HepG2 (cell line): ENCODE data around the gene SPATS2. TPM values are rescaled to one million over a fixed set of nuclear protein-coding genes. Genes with fewer than 3 reads are reported as not detected.

Experiments
- ATF1 ChIP-seq: IDR thresholded peaks from 2 replicates; pipeline ENCODE4 v1.6.1; 2016; ENCODE audit warnings: mild to moderate bottlenecking, control low read depth
- CEBPG ChIP-seq: IDR thresholded peaks from 2 replicates; pipeline ENCODE4 v1.6.1; 2016
- CENPBD1 ChIP-seq: sonication (generic); formaldehyde crosslinking; IDR thresholded peaks from 2 replicates; pipeline ENCODE4 v1.8.0; 2022; ENCODE audit warnings: missing genetic modification reagents, low read depth, mild to moderate bottlenecking, borderline replicate concordance
- DMAP1 ChIP-seq: IDR thresholded peaks from 2 replicates; pipeline ENCODE4 v1.6.1; 2016
- DNMT1 ChIP-seq: sonication (generic); formaldehyde crosslinking; IDR thresholded peaks from 2 replicates; pipeline ENCODE4 v1.5.1; 2020; ENCODE audit warnings: mild to moderate bottlenecking, missing genetic modification reagents
- FOXK2 ChIP-seq: fragments of 450-650 bp; IDR thresholded peaks from 2 replicates; pipeline ENCODE4 v1.6.1; 2016
- FOXM1 ChIP-seq: sonication (generic); formaldehyde crosslinking; IDR thresholded peaks from 2 replicates; pipeline ENCODE4 v1.5.0; 2020; ENCODE audit warnings: missing genetic modification reagents
- HNF4A ChIP-seq: sonication (generic); formaldehyde crosslinking; IDR thresholded peaks from 2 replicates; pipeline ENCODE4 v1.4.0; 2020; ENCODE audit warnings: missing genetic modification reagents
- ISX ChIP-seq: sonication (generic); formaldehyde crosslinking; conservative IDR thresholded peaks from 2 replicates; pipeline ENCODE4 v1.5.0; 2020; ENCODE audit warnings: missing genetic modification reagents
- NCOA5 ChIP-seq: sonication (generic); formaldehyde crosslinking; IDR thresholded peaks from 2 replicates; pipeline ENCODE4 v1.4.0; 2020; ENCODE audit warnings: missing genetic modification reagents
- SIX4 ChIP-seq: sonication (generic); formaldehyde crosslinking; IDR thresholded peaks from 2 replicates; pipeline ENCODE4 v1.4.0; 2020; ENCODE audit warnings: missing genetic modification reagents
- SRF ChIP-seq: IDR thresholded peaks from 2 replicates; pipeline ENCODE4 v1.6.1; 2011; ENCODE audit warnings: mild to moderate bottlenecking, low read depth, low read length, moderate library complexity
- STAG1 ChIP-seq: sonication (generic); formaldehyde crosslinking; IDR thresholded peaks from 2 replicates; pipeline ENCODE4 v1.4.0; 2020; ENCODE audit warnings: missing genetic modification reagents
- SUZ12 ChIP-seq: fragments of 150-350 bp; IDR thresholded peaks from 2 replicates; pipeline ENCODE4 v1.6.1; 2014; ENCODE audit warnings: low read depth, low read length
- TBL1XR1 ChIP-seq: fragments of 150-350 bp; IDR thresholded peaks from 2 replicates; pipeline ENCODE4 v1.6.1; 2014; ENCODE audit warnings: borderline replicate concordance, low read length; ENCODE audit not compliant: partially characterized antibody
- TOPORS ChIP-seq: sonication (generic); formaldehyde crosslinking; IDR thresholded peaks from 2 replicates; pipeline ENCODE4 v1.8.0; 2023; ENCODE audit warnings: mild to moderate bottlenecking, missing genetic modification reagents
- XBP1 ChIP-seq: sonication (generic); formaldehyde crosslinking; IDR thresholded peaks from 2 replicates; pipeline ENCODE4 v1.5.0; 2020; ENCODE audit warnings: missing genetic modification reagents
- YEATS4 ChIP-seq: sonication (generic); formaldehyde crosslinking; IDR thresholded peaks from 2 replicates; pipeline ENCODE4 v1.4.0; 2020; ENCODE audit warnings: missing genetic modification reagents, borderline replicate concordance
- ZBTB25 ChIP-seq: IDR thresholded peaks from 2 replicates; pipeline ENCODE4 v1.6.1; 2018; ENCODE audit warnings: missing genetic modification reagents
- ZNF337 ChIP-seq: sonication (generic); formaldehyde crosslinking; IDR thresholded peaks from 2 replicates; pipeline ENCODE4 v1.5.1; 2020; ENCODE audit warnings: missing genetic modification reagents, low read depth, mild to moderate bottlenecking, borderline replicate concordance
- ZNF33B ChIP-seq: sonication (generic); formaldehyde crosslinking; IDR thresholded peaks from 2 replicates; pipeline ENCODE4 v1.5.1; 2020; ENCODE audit warnings: mild to moderate bottlenecking, missing genetic modification reagents
- ZNF574 ChIP-seq: sonication (generic); formaldehyde crosslinking; IDR thresholded peaks from 2 replicates; pipeline ENCODE4 v1.4.0; 2020; ENCODE audit warnings: missing genetic modification reagents
- polyA plus RNA-seq, 8 experiments: library from polyadenylated mRNA; depleted of rRNA in 3 of 8; stranded (reverse) in 7 of 8; unstranded in 1 of 8; fragments of >200 nt; fragmentation: Illumina TruSeq in 4 of 8; extraction: Trizol in 4 of 8; gene quantifications; 2 replicates each; pipeline versions ENCODE4 v1.2.1 to v1.2.3, GENCODE V29; 2011 to 2016; ENCODE audit warnings: low read depth in 4 of 8, missing spikeins in 1 of 8, mixed read lengths in 1 of 8; ENCODE audit not compliant: insufficient read depth in 1 of 8
- total RNA-seq, 5 experiments: library from RNA; depleted of rRNA; stranded (reverse); fragments of >200 nt; fragmentation: Illumina TruSeq; extraction: Trizol; gene quantifications; 2 replicates each; pipeline ENCODE4 v1.2.3, GENCODE V29; 2016; ENCODE audit warnings: low read depth in 1 of 5
- TF ChIP-seq, protein P1 (sequence below): sonication (generic); formaldehyde crosslinking; conservative IDR thresholded peaks from 2 replicates; pipeline ENCODE4 v1.5.0; 2020; ENCODE audit warnings: missing genetic modification reagents
- TF ChIP-seq, protein P2 (sequence below): sonication (generic); formaldehyde crosslinking; IDR thresholded peaks from 2 replicates; pipeline ENCODE4 v1.4.0; 2020; ENCODE audit warnings: missing genetic modification reagents, borderline replicate concordance

Gene SPATS2
- total and polyA plus RNA-seq, 2 of the 13 experiments (the other 11 are each of a cell fraction or from before 2014, with no cell fraction given), result 19.3 to 28.1 TPM

DNA sequence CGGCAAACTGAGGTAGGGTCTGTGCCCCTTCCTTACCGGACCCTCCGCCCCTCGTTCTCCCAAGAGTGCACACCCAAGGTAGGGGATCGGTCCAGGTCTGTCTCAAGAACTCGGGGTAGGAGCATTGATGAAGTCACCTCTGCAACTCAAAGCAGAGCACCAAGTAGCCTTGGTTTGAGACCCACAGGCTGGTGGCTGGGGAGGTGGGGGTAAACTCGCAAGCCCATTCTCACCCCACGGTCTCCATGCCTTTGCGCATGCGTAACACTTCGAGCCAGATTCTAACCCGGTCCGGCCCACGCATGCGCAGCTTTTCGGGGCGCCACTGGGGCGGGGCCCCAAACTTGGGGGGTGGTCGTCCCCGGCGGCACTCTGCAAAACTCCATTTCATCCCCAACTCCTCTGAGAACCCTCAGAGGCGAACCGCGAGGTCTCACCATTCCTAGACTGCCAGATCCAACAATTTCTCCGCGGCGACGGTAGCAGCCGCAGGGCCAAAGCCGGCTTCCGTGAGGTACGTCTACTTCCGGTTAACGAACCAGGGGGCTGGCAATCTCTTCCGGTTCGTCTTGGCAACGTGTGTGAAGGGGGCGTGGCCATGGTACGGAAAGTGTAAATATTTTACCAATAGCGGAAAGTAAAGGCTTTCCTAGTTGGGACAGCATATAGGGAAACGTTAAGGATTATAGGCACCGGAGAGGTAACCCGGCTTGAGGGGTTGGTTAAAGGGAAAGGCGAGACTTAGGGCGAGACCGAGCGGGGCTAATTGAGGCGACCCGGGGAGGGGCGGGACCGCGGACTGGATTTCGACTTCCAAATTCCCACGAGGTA, 200.6 kb downstream of the SPATS2 start, which contains the start of gene MCRS1 (continued):
- TF ChIP-seq HNF4A (CRISPR knock-in tag), result no peak
- TF ChIP-seq FOXK2, result no peak
- no peak for TF ChIP-seq TBL1XR1
- TF ChIP-seq SIX4 (CRISPR knock-in tag), result no peak
- TF ChIP-seq ZNF574 (CRISPR knock-in tag), result peak; percentile 91
- TF ChIP-seq, protein P1, sequence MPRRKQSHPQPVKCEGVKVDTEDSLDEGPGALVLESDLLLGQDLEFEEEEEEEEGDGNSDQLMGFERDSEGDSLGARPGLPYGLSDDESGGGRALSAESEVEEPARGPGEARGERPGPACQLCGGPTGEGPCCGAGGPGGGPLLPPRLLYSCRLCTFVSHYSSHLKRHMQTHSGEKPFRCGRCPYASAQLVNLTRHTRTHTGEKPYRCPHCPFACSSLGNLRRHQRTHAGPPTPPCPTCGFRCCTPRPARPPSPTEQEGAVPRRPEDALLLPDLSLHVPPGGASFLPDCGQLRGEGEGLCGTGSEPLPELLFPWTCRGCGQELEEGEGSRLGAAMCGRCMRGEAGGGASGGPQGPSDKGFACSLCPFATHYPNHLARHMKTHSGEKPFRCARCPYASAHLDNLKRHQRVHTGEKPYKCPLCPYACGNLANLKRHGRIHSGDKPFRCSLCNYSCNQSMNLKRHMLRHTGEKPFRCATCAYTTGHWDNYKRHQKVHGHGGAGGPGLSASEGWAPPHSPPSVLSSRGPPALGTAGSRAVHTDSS (CRISPR knock-in tag), result no peak
- peak; percentile 81 for TF ChIP-seq ATF1 (CRISPR knock-in tag)
- TF ChIP-seq, protein P2, sequence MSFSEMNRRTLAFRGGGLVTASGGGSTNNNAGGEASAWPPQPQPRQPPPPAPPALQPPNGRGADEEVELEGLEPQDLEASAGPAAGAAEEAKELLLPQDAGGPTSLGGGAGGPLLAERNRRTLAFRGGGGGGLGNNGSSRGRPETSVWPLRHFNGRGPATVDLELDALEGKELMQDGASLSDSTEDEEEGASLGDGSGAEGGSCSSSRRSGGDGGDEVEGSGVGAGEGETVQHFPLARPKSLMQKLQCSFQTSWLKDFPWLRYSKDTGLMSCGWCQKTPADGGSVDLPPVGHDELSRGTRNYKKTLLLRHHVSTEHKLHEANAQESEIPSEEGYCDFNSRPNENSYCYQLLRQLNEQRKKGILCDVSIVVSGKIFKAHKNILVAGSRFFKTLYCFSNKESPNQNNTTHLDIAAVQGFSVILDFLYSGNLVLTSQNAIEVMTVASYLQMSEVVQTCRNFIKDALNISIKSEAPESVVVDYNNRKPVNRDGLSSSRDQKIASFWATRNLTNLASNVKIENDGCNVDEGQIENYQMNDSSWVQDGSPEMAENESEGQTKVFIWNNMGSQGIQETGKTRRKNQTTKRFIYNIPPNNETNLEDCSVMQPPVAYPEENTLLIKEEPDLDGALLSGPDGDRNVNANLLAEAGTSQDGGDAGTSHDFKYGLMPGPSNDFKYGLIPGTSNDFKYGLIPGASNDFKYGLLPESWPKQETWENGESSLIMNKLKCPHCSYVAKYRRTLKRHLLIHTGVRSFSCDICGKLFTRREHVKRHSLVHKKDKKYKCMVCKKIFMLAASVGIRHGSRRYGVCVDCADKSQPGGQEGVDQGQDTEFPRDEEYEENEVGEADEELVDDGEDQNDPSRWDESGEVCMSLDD, result peak; percentile 100
- no peak; the same call in 1 of the 2 replicates for TF ChIP-seq DNMT1
- no peak for TF ChIP-seq STAG1 (CRISPR knock-in tag)
- TF ChIP-seq CEBPG, result no peak
- TF ChIP-seq DMAP1 (CRISPR knock-in tag), result peak; percentile 85
- TF ChIP-seq ZNF337 (CRISPR knock-in tag), result peak; percentile 86; the same call in 1 of the 2 replicates
- no peak for TF ChIP-seq YEATS4 (CRISPR knock-in tag)
- no peak for TF ChIP-seq XBP1
- peak; percentile 89; the same call in 1 of the 2 replicates for TF ChIP-seq ZBTB25
- no peak for TF ChIP-seq FOXM1 (CRISPR knock-in tag)
- no peak for TF ChIP-seq SRF
- no peak; the same call in 1 of the 2 replicates for TF ChIP-seq CENPBD1 (CRISPR knock-in tag)
- no peak for TF ChIP-seq ISX (CRISPR knock-in tag)
- no peak for TF ChIP-seq SUZ12
- TF ChIP-seq TOPORS (CRISPR knock-in tag), result no peak
- no peak for TF ChIP-seq NCOA5 (CRISPR knock-in tag)
- no peak for TF ChIP-seq ZNF33B
